ENCODE results near the gene PITPNC1.

DNA sequence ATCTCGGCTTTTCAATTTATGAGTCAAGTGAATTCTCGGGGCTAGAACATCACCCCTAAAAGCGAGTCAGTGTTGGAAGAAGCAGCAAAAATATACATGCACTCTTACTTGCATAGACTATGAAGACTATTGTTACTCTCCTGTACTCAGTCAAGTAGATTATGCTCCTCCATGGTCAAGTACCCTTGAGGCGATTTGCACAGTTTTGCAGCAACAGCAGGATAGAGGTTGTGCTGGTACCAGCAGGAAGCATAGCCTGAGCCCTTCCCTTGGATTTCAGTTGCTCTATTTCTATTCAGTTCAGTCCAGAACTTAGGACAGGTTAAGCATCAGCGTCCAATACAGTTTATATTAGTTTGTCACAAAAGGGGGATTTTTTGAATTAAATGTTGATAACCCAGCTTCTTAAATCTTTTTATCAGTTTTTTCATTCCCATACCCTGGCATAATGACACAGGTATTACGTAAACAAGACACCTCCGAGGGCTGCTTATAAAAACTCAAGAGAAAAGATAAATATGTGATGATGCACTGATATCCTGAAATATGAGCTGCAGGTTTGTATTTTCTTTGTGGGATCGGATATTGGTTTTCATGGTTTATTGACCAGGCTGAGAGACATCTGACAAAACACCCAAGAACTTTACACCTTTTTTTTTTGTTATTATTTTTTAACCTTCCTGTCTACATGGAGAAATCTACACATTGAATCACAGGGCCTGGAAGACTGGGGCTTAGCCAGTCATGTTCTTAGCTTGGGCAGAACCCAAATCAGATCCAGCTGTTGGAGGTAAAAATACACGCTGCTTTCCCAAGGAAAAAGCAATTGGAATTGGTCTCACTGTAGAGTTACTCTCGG is 144.1 kb downstream of the PITPNC1 start:
- TF ChIP-seq POLR2A (IDR thresholded peaks at IDR 0.05): no peak
- TF ChIP-seq CTCF (IDR thresholded peaks at IDR 0.05): no peak

All from esophagus squamous epithelium (tissue), 4 donors.